GM19239 (cell line): ENCODE results near the gene PPM1H.
"Not testable (repeated sequence)": the region's sequence is repeated elsewhere in the genome, so short reads cannot be mapped to it uniquely, and the experiment has no call there.

ENCODE experiments used
- DNase-seq: peaks from one replicate; pipeline ENCODE4 v3.0.0; 2011; ENCODE audit warnings: low spot score; ENCODE audit not compliant: insufficient read length
- FAIRE-seq: peaks from 2 replicates; lab custom pipeline; 2011; peaks lifted over from hg19 to GRCh38; lab: Jason Lieb, UNC

Gene PPM1H

DNA sequence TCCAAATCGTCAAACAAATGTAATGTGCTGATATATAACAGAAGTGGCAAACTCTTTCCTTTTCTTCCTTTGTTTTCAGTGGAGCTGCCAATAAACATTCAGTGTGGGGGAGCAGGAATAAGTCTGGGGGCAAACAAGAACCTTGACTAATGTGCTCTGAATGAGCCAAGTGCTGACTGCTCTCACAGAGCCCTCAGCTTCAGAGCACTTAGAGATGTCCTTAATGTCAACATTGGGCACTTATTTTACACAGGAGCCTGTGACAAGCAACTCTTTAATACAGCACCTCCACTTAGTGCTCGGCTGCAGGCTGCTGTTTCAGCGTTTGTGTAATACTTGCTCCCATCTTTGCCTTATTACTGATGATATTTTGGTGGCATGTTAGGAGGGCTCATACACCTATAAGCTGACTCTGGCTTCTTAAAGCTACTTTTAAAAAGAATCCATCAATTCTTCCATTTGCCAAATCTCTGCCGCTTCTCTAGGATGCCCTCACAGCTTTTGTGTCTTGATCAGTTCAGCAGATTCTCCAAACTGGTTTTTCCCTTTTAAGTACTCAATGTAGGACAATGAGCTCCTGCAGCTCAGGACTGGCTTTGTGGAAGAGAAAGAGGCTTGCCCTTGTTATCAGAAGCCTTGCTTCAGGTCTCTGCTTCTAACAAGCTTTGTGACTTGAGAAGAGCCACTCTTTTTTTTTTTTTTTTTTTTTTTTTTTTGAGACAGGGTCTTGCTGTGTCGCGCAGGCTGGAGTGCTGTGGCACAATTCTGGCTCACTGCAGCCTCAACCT lies 261.7 kb downstream of the PPM1H start:
- no peak for FAIRE-seq
- no peak for DNase-seq

DNA sequence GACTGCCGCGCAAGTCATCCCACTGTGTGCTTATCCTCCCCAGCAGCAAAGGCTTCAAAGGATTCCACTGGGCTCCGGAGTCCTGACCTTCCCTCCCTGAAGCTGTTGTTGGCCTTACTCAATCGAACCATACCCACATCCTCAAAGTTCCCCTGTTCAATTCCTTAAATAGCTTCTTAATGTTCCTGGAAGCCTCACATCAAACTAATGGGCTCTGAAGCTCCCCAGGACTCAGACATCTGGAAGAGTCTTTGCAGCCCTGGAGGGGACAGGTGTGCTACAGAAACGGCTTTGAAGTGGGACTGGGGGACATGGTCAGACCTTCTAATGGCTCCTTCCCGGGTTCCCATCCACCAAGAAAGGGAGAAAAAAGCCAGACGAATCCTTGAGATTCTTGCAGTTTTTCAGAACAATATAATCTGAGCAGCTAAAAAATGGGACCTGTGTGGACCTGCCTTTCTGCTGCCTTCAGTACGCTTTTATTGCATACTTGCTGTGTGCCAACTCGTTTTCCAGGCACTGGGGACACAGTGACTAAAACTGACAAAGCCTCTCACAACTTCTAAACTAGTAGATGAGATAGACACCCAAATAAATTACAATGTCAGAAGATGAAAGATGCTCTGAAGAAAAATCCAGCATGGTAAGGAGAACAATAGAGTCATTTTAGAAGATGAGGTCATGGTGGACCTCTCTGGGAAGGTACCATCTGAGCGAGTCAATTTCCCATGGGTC lies 263.8 kb downstream of the PPM1H start:
- no peak for FAIRE-seq

DNA sequence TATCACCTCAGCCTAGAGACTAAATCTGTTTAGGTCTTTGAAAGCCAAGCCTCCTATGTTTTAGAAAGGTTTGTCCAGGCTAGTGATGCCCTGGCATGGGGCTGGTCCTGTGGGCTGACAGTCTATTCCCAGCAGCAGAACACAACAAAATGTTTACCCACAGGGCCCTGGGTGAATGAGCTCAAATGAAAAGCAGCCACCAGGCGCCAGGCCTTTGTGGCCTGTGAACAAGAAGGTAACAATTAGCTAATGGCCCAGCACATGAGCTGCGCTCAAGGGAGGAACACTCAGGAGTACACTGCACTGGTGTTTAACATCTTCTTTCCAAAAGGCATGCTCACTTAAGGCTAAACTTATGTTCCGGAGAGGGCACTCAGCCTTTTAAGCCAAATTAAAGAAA lies 266.2 kb downstream of the PPM1H start:
- DNase-seq (no peak), FAIRE-seq (no peak)

More for the DNA sequence above, 263.8 kb downstream of the PPM1H start:
- DNase-seq = no peak

GRCh38 chr12:62664951-62665350 lies 270.0 kb downstream of the PPM1H start:
- not testable (repeated sequence) for FAIRE-seq, DNase-seq

GRCh38 chr12:62660756-62661155 lies 274.2 kb downstream of the PPM1H start:
- FAIRE-seq = no peak
- DNase-seq = no peak

DNA sequence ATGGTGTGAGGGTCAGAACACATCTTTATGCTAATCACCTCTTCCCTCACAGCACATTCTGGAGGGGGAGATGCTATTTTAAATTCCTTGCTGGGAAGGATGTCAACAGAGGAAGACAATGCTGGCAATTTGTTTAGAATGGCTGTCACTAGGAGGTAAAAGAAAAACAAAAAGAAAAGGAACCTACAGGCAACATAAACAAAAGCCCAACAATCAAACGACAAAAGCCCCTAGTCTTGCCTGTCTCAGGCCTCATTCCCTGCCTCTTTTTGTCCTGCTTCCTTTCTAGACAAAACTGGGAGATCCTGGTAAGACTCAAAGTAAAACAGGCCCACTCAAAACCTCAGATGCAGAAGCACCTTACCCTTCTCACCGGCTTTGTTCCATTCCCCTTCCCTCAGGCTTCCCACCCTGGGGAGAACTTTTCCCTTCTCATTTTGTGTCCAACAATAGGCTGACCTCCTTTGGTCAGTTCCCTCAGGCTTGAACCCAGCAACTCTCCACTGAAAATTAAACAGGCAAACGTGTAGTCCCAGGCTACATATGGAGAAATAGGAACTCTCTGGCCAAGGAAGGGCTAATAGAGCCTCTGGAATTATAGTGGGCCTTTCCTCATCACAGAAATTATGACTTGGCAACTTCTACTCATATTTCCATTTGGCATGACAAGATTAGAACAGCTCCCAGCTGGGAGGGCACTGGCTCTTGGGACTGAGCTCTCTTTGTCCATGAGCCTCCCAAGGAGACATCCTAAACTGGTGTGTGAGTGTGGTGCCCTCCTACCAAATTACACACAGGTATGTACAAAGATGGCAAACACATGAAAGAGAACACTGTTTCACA lies 275.3 kb downstream of the PPM1H start:
- DNase-seq (no peak), FAIRE-seq (no peak)

DNA sequence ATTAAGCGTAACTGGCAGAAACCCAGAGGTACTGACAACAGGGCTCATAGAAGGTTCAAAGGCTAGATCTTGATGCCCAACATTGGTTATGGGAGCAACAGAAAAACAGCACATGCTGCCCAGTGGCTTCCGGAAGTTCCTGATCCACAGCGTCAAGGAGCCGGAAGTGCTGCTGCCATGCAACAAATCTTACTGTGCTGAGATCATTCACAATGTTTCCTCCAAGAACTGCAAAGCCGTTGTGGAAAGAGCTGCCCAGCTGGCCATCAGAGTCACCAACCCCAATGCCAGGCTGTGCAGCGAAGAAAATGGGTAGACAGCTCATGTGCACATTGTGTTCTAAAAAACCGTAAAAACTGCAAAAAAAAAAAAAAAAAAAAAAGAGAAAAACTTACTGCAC lies 276.0 kb downstream of the PPM1H start:
- FAIRE-seq (no peak), DNase-seq (no peak)

DNA sequence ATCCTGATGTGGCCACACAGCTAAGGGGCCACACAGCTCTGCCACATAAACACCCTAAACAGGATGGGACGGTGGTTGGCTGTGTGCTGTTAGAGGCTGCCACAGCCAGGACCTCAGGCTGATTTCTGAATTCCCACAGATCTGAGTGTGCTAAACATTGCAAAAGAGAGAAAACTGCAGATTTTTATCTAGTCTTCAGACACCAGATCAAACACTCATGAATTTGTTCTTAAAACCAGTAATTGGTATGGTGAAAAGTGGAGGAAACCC lies 277.7 kb downstream of the PPM1H start:
- DNase-seq (no peak), FAIRE-seq (no peak)

GRCh38 chr12:62656591-62657362 lies 278.2 kb downstream of the PPM1H start:
- no peak for FAIRE-seq

DNA sequence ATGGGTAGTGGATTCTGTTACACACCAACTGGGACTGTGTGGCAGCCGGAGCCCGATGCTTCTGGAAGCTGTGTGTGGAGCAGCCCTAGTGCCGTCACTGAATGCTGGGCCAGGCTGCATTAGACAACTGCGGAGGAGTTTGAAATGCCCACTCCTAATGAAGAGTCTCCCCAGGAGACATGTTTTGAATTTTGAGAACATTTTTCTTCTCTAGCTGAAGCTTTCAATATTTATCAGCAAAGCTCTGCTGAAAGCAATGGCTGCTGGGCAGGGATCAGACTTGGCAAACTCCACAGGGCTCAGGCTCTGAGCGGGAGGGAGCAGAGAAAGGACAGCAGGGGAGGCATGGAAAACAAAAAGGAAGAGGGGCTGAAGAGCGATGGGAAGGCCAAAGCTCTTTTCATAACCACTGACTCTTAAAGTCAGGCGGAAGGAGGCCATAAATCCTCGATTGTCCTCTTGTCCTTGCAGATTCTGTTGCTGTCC lies 279.2 kb downstream of the PPM1H start:
- FAIRE-seq = no peak

More at GRCh38 chr12:62656591-62657362, 278.2 kb downstream of the PPM1H start:
- DNase-seq = no peak

GRCh38 chr12:62654326-62655241 lies 280.4 kb downstream of the PPM1H start:
- DNase-seq = no peak
- no peak for FAIRE-seq

More for the DNA sequence above, 279.2 kb downstream of the PPM1H start:
- DNase-seq = no peak

- DNase-seq (no peak), FAIRE-seq (no peak)
These were observed 281.2 kb downstream of the PPM1H start for GRCh38 chr12:62653740-62654139.

GRCh38 chr12:62653304-62653703 lies 281.6 kb downstream of the PPM1H start:
- DNase-seq (no peak), FAIRE-seq (no peak)

- no peak for DNase-seq
- no peak for FAIRE-seq
These were observed 283.8 kb downstream of the PPM1H start for GRCh38 chr12:62651138-62651537.

DNA sequence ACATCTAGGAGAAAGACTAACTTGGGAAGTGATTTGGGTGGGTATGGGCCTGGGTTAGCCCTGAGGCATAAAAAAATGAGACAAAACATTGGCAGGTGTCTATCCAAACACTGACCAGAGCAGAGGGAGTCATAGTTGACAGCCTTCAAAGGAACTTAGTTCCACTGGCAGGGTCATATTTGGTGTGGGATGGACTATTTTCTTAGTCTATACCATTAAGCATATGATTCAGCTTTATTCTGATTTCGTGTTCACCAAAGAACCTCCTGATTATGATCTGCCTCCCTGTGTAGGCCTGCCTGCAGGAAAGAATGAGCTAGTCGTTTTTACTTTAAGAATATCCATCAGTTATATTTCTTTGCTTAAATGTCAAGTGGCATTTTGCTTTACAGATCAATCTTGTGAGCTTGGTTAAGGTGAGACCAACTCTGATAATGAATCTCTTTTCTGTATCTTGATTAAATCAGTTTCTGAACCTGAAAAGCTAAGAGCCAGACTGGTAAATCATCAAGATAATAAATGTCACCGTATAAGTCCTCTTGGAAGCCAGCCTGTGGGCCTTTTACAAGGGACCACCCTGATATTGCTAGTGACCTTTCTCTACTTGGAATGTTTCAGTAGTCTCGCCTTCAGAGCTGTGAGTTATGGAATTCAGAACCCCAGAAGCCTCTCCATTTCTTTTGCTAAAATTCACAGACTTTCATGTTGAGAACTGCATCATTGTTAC lies 285.4 kb downstream of the PPM1H start:
- no peak for FAIRE-seq
- no peak for DNase-seq

- FAIRE-seq (no peak), DNase-seq (no peak)
These were observed 287.4 kb downstream of the PPM1H start for GRCh38 chr12:62647586-62647985.

DNA sequence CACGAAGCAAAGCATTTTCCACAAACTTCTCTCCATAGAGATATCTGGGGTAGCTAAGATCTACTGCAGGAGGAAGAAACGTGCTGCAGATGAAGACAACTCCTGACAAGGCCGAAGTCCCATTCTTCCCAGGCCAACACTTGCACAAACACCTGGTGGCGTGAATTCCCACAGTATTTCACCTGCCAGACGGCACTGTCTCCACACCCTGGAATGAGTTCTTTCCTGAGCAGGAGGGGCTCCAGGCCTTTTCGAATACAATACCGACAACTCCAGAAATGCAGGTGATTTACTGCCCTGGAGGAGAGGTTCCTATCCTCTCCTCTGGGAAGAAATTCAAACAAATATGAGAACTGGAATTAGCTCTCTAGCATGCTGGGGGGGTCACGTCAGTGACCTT lies 288.4 kb downstream of the PPM1H start:
- DNase-seq = no peak

DNA sequence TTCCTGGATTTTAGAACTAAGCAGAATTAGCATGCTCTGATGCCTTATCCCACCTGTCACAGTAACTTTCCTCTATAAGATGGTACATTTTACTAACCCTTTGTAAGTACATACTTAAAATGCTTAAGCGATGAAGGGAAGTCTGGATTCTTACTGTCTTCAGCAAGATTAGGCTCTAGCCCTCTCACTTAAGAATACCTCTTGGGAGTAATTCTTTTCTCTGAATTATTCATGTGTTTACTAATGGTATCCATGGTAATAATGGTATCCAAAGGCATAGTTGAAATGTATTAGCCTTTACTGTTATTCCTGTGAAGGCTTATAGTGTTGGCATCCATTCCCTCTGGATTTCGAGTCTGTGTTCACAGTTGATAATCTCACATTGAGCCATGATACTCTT lies 291.5 kb downstream of the PPM1H start:
- no peak for FAIRE-seq
- no peak for DNase-seq

More for the DNA sequence above, 288.4 kb downstream of the PPM1H start:
- FAIRE-seq = no peak
